GM21423 (cell line): Measurements from ENCODE around the gene SSX2IP.

Source experiments
- ATAC-seq: cut with Tn5 transposase; IDR thresholded peaks from one replicate; pipeline ENCODE4 v1.9.1; 2021; ENCODE audit warnings: mild to moderate bottlenecking, moderate library complexity; ENCODE audit not compliant: unreplicated experiment

SSX2IP gene

GRCh38 chr1:84711121-84711520 lies 20.9 kb upstream of the SSX2IP start:
- no peak for ATAC-seq

GRCh38 chr1:84709131-84709530 lies 18.9 kb upstream of the SSX2IP start:
- no peak for ATAC-seq

GRCh38 chr1:84708031-84708430 lies 17.8 kb upstream of the SSX2IP start:
- no peak for ATAC-seq

GRCh38 chr1:84705513-84705912 lies 15.3 kb upstream of the SSX2IP start:
- ATAC-seq, result no peak

GRCh38 chr1:84704872-84705417 lies 14.7 kb upstream of the SSX2IP start:
- no peak for ATAC-seq

GRCh38 chr1:84703431-84703830 lies 13.2 kb upstream of the SSX2IP start:
- no peak for ATAC-seq

- ATAC-seq, result no peak
These were observed 11.9 kb upstream of the SSX2IP start for GRCh38 chr1:84702143-84702542.

- ATAC-seq, result no peak
These were observed 11.1 kb upstream of the SSX2IP start for GRCh38 chr1:84701376-84701775.

GRCh38 chr1:84700070-84700469 lies 9.8 kb upstream of the SSX2IP start:
- peak; percentile 90 for ATAC-seq

GRCh38 chr1:84698151-84699110 lies 8.2 kb upstream of the SSX2IP start:
- ATAC-seq, result no peak

GRCh38 chr1:84693785-84694184 lies 3.5 kb upstream of the SSX2IP start:
- ATAC-seq, result no peak

- no peak for ATAC-seq
These were observed 2.7 kb upstream of the SSX2IP start for GRCh38 chr1:84693005-84693404.

- ATAC-seq, result no peak
These were observed 2.1 kb upstream of the SSX2IP start for GRCh38 chr1:84692391-84692790.

- ATAC-seq, result no peak
These were observed 992 bp upstream of the SSX2IP start for GRCh38 chr1:84691122-84691783.

- no peak for ATAC-seq
These were observed 506 bp downstream of the SSX2IP start for GRCh38 chr1:84689514-84690396.

GRCh38 chr1:84688463-84689061 lies 1.7 kb downstream of the SSX2IP start:
- ATAC-seq, result no peak

GRCh38 chr1:84687714-84688462 lies 2.4 kb downstream of the SSX2IP start:
- ATAC-seq, result no peak

GRCh38 chr1:84686223-84686622 lies 4.0 kb downstream of the SSX2IP start:
- no peak for ATAC-seq

- no peak for ATAC-seq
These were observed 6.8 kb downstream of the SSX2IP start for GRCh38 chr1:84683508-84683907.

- no peak for ATAC-seq
These were observed 8.2 kb downstream of the SSX2IP start for GRCh38 chr1:84682047-84682446.
